ENCODE data around the gene GATA3. TPM values are rescaled to one million over a fixed set of nuclear protein-coding genes. Genes with fewer than 3 reads are reported as not detected.
A peak's percentile ranks its signal among the peaks of the same experiment; 100 is the strongest.

Gene GATA3
- total and polyA plus RNA-seq, 2 of the 8 experiments (the other 6 are each of a cell fraction or from before 2014, with no cell fraction given): 0.02 to 0.43 TPM

DNA sequence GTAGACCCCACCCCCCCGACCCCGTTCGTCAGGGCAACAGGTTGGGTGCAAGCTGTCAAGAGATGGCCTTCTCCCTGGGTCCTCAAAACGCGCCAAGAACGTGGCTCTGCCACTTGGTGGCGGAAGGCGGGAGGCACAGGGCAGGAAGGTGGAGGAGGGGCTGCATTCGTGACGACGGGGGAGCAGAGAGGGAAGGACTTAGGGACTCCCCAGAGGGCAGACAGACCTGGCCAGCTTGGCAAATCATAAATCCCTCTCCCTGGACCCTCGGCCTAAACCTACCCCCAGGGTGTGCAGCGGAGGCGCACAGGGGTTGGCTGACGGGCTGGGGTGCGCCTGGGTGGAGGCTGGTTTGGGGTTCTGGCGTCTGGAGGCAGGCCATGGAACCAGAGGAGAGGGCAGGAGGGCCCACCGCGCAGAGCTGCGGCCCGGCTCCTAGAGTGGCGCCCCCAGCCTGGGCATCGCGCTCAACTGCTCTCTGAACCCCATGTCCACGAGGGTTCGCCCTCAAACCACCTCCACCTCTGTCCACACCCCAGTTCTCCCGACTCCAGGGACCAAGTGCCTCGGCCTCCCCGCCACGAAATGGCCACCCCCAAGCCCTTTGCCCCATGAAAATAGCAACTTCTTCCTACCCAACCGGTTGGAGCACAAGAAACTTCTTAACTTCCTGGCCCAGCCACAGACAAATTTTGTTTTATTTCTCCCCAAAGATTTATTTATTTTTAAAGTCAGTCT is 10.8 kb upstream of the GATA3 start (continued):
- TF ChIP-seq SAP30 (IDR thresholded peaks at IDR 0.05; ENCODE audit: insufficient read depth, insufficient replicate concordance, low read length) (no peak), BACH1 (IDR thresholded peaks at IDR 0.05; ENCODE audit: low read length) (no peak), HDAC2 (IDR thresholded peaks at IDR 0.05; ENCODE audit: borderline replicate concordance in 1 of 2, low read depth in 2 of 2, low read length in 2 of 2) (no peak; a peak in 1 of 4 replicates), TAF7 (optimal IDR thresholded peaks at IDR 0.05; ENCODE audit: borderline replicate concordance, low read depth, low read length) (no peak), YY1 (IDR thresholded peaks at IDR 0.05; ENCODE audit: low read depth, low read length) (no peak), BRCA1 (IDR thresholded peaks at IDR 0.05; ENCODE audit: low read depth, low read length) (no peak), SUZ12 (IDR thresholded peaks at IDR 0.05; ENCODE audit: low read length) (no peak; the same call in 1 of the 2 replicates), SIN3A (conservative IDR thresholded peaks at IDR 0.05 in 1 of 2, IDR thresholded peaks at IDR 0.05 in 1 of 2; ENCODE audit: low read depth in 1 of 2, low read length in 2 of 2) (no peak), KDM5A (IDR thresholded peaks at IDR 0.05; ENCODE audit: low read length) (no peak), RBBP5 (IDR thresholded peaks at IDR 0.05; ENCODE audit: borderline replicate concordance, low read depth, low read length) (no peak), POLR2AphosphoS5 (IDR thresholded peaks at IDR 0.05; ENCODE audit: low read depth, low read length) (no peak), RFX5 (IDR thresholded peaks at IDR 0.05; ENCODE audit: borderline replicate concordance, low read depth, low read length) (no peak), TBP (IDR thresholded peaks at IDR 0.05; ENCODE audit: low read depth, low read length) (no peak), CHD2 (IDR thresholded peaks at IDR 0.05; ENCODE audit: low read length) (no peak), PHF8 (conservative IDR thresholded peaks at IDR 0.05; ENCODE audit: low read depth, low read length) (no peak), GTF2F1 (IDR thresholded peaks at IDR 0.05; ENCODE audit: borderline replicate concordance, low read depth, low read length) (no peak), EGR1 (IDR thresholded peaks at IDR 0.05; ENCODE audit: borderline replicate concordance, low read depth, low read length) (no peak), RNF2 (IDR thresholded peaks at IDR 0.05; ENCODE audit: borderline replicate concordance, low read depth, low read length, missing control alignments, poor library complexity, severe bottlenecking) (peak; percentile 25), SP1 (IDR thresholded peaks at IDR 0.05; ENCODE audit: low read depth, low read length) (no peak), POLR2A (IDR thresholded peaks at IDR 0.05; ENCODE audit: control extremely low read depth in 1 of 2, low read depth in 2 of 2, low read length in 2 of 2) (no peak), KDM4A (IDR thresholded peaks at IDR 0.05; ENCODE audit: low read depth, low read length, severe bottlenecking) (peak; percentile 65)
- TF ChIP-seq, protein P1, sequence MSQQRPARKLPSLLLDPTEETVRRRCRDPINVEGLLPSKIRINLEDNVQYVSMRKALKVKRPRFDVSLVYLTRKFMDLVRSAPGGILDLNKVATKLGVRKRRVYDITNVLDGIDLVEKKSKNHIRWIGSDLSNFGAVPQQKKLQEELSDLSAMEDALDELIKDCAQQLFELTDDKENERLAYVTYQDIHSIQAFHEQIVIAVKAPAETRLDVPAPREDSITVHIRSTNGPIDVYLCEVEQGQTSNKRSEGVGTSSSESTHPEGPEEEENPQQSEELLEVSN (IDR thresholded peaks at IDR 0.05): peak; percentile 98
- TF ChIP-seq, protein P2, sequence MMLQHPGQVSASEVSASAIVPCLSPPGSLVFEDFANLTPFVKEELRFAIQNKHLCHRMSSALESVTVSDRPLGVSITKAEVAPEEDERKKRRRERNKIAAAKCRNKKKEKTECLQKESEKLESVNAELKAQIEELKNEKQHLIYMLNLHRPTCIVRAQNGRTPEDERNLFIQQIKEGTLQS (IDR thresholded peaks at IDR 0.05; ENCODE audit: insufficient read depth, low read depth, low read length): no peak

Data from H1 (cell line).